ENCODE data around the gene HDAC10.
"Not testable (repeated sequence)": the region's sequence is repeated elsewhere in the genome, so short reads cannot be mapped to it uniquely, and the experiment has no call there.

HDAC10 gene

DNA sequence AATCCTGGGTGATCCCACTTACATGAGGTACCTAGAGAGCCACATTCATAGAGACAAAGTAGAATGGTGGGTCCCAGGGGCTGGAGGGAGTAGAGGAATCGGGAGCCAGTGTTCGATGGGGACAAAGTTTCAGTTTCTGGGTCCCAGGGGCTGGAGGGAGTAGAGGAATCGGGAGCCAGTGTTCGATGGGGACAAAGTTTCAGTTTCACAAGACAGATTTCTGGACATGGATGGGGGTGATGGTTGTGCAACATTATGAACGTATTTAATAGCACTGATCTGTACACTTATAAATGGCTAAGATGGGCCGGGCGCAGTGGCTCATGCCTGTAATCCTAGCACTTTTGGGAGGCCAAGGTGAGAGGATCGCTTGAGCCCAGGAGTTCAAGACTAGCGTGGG is 46.1 kb downstream of the HDAC10 start:
- in situ Hi-C loops (cut with HindIII; ENCODE audit: low sequenced_read_pairs): not testable (repeated sequence)

DNA sequence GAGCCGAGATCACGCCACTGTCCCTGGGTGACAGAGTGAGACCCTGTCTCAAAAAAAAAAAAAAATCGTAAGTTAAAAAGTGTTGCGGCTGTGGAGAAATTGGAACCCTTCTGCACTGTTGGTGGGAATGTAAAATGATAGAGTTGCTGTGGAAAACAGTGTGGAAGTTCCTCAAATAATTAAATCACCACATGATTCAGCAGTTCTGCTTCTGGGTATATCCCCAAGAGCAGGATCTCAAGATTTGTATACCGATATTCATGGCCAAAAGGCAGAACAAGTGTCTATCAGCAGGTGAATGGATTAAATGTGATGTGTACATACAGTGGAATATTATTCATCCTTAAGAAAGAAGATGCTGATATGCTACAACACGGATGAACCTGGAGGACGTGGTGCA is 46.5 kb downstream of the HDAC10 start:
- in situ Hi-C loops (cut with HindIII; ENCODE audit: low sequenced_read_pairs): no loop called here

DNA sequence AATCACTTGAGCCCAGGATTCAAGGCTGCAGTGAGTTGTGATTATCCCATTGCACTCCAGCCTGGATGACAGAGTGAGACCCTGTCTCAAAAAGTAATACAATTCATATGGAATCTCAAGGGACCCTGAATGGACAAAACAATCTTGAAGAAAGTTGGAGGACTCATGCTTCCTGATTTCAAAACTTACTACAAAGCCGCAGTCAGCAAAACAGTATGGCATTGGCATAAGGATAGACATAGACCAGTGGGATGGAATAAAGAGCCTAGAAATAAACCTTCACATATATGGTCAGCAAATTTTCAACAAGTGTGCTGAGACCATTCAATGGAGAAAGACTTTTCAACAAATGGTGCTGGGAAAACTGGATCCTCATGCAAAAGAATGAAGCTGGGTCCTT is 47.8 kb downstream of the HDAC10 start:
- in situ Hi-C loops (cut with HindIII; ENCODE audit: low sequenced_read_pairs): no loop called here

DNA sequence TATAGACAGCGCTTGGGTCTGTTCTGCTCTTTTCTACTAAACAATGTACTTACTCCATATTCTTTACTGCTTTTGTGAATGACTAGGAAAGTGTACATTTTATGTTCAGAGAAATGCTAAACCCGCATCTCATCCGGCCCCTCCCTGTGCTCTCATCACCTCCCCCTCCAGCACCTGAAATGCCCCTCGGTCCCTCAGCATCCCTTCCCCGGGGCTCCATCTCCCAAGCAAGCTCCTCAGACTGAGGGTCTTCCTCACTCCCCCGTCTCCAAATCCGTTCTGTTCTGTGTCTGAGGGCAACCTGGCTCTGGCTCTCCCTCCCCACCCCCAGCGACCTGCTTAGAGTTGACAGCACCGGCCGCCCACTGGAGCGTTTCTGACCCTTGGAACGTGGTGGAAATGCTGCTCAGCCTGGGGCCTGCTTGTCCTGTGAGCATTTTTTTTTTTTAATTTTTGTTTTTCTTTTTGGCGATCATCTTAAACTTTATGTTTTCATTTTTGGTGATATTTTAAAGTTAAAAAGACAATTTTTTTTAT is 48.9 kb downstream of the HDAC10 start:
- in situ Hi-C loops (cut with HindIII; ENCODE audit: low sequenced_read_pairs): no loop called here

DNA sequence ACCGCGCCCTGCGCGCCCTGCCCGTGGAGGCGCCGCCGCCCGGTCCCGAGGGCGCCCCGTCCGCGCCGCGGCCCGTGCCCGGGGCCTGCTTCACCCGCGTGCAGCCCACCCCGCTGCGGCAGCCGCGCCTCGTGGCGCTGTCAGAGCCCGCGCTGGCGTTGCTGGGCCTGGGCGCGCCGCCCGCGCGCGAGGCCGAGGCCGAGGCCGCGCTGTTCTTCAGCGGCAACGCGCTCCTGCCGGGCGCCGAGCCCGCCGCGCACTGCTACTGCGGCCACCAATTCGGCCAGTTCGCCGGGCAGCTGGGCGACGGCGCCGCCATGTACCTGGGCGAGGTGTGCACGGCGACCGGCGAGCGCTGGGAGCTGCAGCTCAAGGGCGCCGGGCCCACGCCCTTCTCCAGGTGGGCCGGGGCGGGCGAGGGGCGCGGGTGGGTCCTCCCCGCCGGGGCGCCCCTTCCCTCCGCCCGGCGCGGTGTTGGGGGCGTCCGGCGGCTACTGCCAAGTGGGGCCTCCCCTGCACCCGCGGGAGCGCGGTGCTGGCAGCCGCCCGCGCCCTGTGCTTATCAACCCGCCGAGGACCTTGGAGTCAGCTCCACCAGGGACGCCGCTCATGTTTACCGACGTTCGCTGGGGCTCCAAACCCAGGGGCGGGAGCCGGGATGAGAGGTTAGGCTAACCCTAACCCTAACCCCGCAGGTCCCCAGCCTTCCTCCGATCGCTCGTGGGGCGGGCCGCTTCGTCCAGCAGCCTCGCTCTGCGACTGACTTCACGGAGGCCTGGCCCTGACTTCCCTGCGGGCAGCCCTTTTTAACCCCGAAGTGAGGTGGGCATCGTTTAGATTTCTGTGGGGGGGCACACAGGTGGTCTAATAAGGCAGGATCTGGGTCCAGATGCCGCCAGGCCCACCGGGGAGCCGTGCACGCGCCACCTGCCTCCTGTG is 49.6 kb downstream of the HDAC10 start:
- in situ Hi-C loops (cut with HindIII; ENCODE audit: low sequenced_read_pairs): no loop called here

DNA sequence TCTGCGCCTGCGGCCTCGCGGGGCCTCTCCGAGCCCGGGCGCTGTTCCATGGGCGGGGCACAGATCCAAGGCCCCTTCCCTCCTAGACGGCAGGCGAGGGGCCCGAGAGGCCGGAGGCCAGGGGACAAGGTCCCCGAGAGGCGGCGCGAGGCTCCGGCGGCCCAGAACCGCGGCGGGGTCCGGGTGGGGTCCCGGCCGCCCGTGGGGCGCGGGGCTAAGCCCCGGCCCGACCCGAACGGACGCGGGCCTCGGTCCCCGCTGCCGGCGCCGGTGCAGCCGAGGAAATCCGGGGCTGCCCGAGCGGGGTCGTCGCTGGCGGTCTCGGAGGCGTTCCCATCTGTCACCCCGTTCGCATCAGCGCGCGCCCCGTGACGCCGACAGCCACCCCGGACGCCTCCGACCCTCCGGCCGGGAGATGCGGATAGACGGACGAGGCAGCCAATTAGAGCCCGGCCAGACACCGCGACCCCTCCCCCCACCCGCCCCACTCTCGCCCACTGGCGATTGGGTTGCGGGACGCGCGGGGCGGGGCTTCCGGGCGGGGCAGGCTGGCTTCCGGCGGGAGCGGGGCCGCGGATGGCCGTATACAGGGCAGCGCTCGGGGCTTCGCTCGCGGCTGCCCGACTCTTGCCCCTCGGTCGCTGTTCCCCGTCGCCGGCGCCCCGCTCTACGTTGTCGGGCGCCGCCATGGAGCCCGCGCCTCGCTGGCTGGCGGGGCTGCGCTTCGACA is 50.4 kb downstream of the HDAC10 start, which contains the start of gene SELENOO:
Gene SELENOO (plus strand): TSS at position 551 of the 730 bp plus-strand sequence. CDS start 26 bp downstream, at position 577.
- in situ Hi-C loops (cut with HindIII; ENCODE audit: low sequenced_read_pairs): no loop called here

DNA sequence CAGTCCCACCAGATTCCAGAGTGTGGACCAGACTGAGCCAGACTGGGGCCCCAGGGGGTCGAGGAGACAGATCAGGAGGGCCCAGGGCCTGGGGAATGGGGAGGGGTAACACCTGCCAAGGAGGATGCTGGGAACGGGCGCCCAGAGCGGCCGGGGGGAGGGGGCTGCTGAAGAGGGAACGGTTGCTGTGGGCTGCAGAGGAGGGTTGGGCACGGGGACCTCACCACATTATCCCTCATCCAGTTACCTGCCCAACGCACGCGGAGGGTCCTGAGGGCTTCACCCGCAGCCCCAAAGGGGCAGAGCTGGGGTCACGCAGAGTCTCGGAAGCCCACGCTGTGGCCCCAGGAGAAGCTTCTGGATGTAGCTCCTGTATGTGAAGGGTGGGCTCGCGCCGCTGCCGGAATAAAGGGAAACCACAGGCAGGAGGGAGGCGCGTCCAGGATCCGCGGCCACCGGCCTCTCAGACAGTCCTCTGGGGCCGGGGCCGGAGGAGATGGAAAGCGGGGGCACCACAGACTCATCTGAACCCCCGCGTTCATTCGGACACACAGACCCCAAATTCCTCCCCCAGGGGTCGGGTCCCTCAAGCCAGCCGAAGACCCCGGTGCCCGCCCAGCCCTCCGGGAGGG is 51.1 kb downstream of the HDAC10 start:
- in situ Hi-C loops (cut with HindIII; ENCODE audit: low sequenced_read_pairs): no loop called here

DNA sequence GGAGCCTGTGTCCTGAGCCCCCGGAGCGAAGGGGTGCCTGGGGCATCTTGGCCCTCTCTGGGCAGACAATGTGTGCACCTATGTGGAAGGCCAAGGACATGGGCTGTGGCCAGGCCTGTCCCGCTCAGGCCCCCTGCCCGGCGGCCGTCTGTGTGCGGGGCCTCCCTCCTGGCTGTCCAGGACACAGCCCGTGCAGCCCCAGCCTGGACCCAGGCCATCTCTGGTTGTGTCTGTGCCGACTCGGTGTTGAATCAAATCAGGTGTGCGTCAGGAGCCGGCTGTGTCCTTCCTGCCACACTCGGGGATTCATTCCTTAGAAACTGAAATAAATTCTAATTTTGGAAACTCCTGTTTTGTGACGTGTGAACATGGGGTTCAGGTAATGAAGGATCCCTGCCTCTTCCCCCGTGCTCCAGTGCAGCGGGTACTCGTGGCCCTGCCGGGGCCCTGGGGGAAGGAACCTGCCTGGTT is 51.8 kb downstream of the HDAC10 start:
- in situ Hi-C loops (cut with HindIII; ENCODE audit: low sequenced_read_pairs): no loop called here

DNA sequence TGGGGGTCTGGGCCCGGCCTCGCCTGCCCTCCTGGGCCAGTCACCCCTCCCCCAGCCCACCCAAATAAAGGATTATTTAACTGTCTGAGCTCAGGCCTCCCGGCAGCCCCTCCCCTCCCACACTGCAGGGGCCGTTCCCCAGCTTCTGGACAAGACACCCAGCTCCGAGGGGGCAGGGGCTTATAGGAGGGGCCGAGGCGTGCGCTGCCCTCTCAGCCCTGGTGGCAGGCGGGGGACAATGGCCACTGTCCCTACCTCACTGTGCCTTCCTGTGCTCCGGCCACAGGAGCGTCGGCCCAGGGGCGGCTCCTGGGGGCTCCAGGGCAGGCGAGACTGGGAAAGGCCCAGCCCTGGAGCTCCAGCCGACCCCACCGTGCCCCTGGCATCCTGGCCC is 52.4 kb downstream of the HDAC10 start:
- in situ Hi-C loops (cut with HindIII; ENCODE audit: low sequenced_read_pairs): no loop called here

DNA sequence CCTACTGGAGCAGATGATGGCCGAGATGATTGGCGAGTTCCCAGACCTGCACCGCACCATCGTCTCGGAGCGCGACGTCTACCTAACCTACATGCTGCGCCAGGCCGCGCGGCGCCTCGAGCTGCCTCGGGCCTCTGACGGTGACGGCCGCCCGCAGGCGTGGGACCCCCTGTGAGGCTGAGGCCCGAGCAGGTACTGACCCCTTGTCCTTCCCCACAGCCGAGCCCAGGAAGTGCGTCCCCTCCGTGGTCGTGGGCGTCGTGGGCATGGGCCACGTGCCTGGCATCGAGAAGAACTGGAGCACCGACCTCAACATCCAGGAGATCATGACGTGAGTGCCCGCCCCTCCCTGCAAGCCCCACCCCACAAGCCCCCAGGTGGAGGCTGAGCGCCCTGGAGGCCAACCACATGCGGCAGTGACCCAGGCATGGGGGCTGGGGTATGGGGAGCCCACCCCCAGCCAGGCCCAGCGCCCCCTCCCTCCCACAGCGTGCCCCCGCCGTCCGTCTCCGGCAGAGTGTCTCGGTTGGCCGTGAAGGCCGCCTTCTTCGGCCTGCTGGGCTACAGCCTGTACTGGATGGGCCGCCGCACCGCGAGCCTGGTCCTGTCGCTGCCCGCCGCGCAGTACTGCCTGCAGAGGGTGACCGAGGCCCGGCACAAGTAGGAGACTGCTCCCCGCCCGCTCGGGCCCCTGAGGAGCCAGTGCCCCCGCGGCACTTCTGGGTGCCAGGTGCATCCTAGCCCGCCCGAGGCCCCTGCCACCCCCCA is 53.0 kb downstream of the HDAC10 start:
- in situ Hi-C loops (cut with HindIII; ENCODE audit: low sequenced_read_pairs): no loop called here

DNA sequence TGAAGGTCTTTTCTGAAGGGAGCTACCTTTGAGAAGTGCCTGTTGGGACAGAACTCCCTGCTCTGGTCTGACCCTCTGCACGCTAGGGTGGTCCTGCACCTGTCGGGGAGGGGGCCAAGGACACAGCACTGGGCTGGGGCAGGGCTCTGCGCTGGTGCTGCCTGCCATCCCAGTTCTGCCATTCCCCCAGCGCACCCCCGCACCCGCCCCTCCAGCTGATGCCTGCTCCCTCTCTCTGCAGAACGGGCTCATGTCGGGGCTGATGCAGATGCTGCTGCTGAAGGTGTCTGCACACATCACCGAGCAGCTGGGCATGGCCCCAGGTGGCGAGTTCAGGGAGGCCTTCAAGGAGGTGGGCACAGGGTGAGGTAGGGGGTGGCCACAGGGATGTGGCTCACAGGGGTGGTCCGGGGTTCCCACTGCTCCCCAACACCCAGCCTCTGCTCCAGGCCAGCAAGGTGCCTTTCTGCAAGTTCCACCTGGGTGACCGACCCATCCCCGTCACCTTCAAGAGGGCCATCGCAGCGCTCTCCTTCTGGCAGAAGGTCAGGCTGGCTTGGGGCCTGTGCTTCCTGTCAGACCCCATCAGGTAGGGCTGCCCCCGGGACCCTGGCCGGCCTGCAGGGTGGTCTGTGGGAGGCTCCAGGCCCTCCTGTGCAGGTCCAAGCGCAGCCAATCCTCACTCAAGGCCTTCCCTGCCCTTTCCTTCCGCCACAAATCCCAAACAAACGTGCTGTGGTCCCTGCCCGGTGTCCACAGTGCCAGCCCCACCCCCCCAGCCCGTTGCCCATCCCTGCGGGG is 53.9 kb downstream of the HDAC10 start:
- in situ Hi-C loops (cut with HindIII; ENCODE audit: low sequenced_read_pairs): no loop called here

DNA sequence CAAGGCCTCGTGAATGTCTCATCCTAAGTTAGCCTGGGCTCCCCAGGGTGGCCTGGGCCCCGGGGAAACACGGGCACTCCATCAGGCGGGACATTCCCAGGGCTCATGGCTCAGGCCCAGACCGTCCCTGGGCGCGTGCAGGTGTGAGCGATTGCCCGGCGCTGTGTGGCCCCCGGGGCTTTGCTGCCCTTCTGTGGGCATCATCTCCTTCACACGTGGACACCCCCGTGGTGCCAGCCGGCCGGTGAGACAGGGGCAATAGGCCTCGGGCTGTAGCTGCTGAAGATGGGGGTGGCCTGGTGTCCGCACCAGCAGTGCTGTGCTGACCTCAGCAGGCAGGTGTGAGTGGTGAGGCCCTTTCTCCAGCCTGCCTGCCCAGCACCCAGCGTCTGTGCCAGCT is 54.8 kb downstream of the HDAC10 start:
- in situ Hi-C loops (cut with HindIII; ENCODE audit: low sequenced_read_pairs): no loop called here

Measured in endothelial cell of hepatic sinusoid (primary cell).